HEK293 (cell line): ENCODE results near the gene CERKL.

ENCODE experiments used
- CTCF ChIA-PET: fragments of 350-600 bp; formaldehyde crosslinking; extraction: SDS; loops from one replicate; lab custom pipeline; 2021; ENCODE audit warnings: antibody characterized with exemption; lab: Yijun Ruan, JAX
- POLR2A ChIA-PET: fragments of 300-600 bp; formaldehyde crosslinking; extraction: SDS; loops from one replicate; lab custom pipeline; 2020; ENCODE audit warnings: antibody characterized with exemption, inconsistent platforms; lab: Yijun Ruan, JAX
- H3K27ac ChIP-seq: fragments of 200-500 bp; sonication (Bioruptor generic); 2 replicates; pipeline ENCODE4 v1.5.1; 2014; ENCODE audit warnings: low read depth, low read length, control low read depth, inconsistent platforms; ENCODE audit errors: extremely low read depth
- H3K36me3 ChIP-seq, 2 experiments: fragments of 200-500 bp in 1 of 2; sonication (Bioruptor generic) in 1 of 2; 1 replicate in 1 of 2; 2 replicates in 1 of 2; pipeline ENCODE4 v1.5.1; 2014 to 2017; ENCODE audit warnings: inconsistent platforms in 2 of 2, low read length in 2 of 2; ENCODE audit not compliant: control insufficient read depth in 2 of 2, insufficient read depth in 1 of 2
- H3K4me1 ChIP-seq: fragments of 200-500 bp; sonication (Bioruptor generic); 2 replicates; pipeline ENCODE4 v1.5.1; 2014; ENCODE audit warnings: mild to moderate bottlenecking, low read length, inconsistent platforms; ENCODE audit not compliant: control insufficient read depth, insufficient read depth
- H3K4me3 ChIP-seq: 2 replicates; pipeline ENCODE4 v1.5.1; 2011; ENCODE audit warnings: low read depth, mild to moderate bottlenecking, control low read depth, low read length, moderate library complexity
- H3K9me3 ChIP-seq: fragments of 200-500 bp; sonication (Bioruptor generic); 2 replicates; pipeline ENCODE4 v1.5.1; 2014; ENCODE audit warnings: low read depth, low read length, inconsistent platforms; ENCODE audit not compliant: control insufficient read depth, insufficient read depth
- FEZF1 ChIP-seq: fragments of 450-650 bp; formaldehyde crosslinking; IDR thresholded peaks from 2 replicates; pipeline ENCODE4 v1.5.1; 2016; ENCODE audit warnings: missing biosample characterization, missing genetic modification characterization
- MZF1 ChIP-seq: fragments of 450-650 bp; formaldehyde crosslinking; IDR thresholded peaks from 2 replicates; pipeline ENCODE4 v1.5.1; 2017; ENCODE audit warnings: missing biosample characterization, missing genetic modification characterization, borderline replicate concordance
- ZBTB20 ChIP-seq: fragments of 450-650 bp; formaldehyde crosslinking; IDR thresholded peaks from 2 replicates; pipeline ENCODE4 v1.5.1; 2016; ENCODE audit warnings: missing biosample characterization, missing genetic modification characterization
- ZFP41 ChIP-seq: fragments of 450-650 bp; formaldehyde crosslinking; IDR thresholded peaks from 2 replicates; pipeline ENCODE4 v1.5.1; 2016; ENCODE audit warnings: missing biosample characterization, missing genetic modification characterization, borderline replicate concordance
- ZNF416 ChIP-seq: fragments of 450-650 bp; formaldehyde crosslinking; IDR thresholded peaks from 2 replicates; pipeline ENCODE4 v1.5.1; 2016; ENCODE audit warnings: missing biosample characterization, missing genetic modification characterization
- ZNF48 ChIP-seq: fragments of 450-650 bp; formaldehyde crosslinking; IDR thresholded peaks from 2 replicates; pipeline ENCODE4 v1.5.1; 2016; ENCODE audit warnings: missing biosample characterization, missing genetic modification characterization
- ZNF530 ChIP-seq: fragments of 450-650 bp; formaldehyde crosslinking; IDR thresholded peaks from 2 replicates; pipeline ENCODE4 v1.5.1; 2016; ENCODE audit warnings: low read depth, missing biosample characterization, missing genetic modification characterization
- ZNF768 ChIP-seq: fragments of 450-650 bp; formaldehyde crosslinking; IDR thresholded peaks from 2 replicates; pipeline ENCODE4 v1.5.1; 2018; ENCODE audit warnings: missing biosample characterization, mild to moderate bottlenecking, missing genetic modification characterization
- TF ChIP-seq, protein P1 (sequence below): fragments of 450-650 bp; formaldehyde crosslinking; IDR thresholded peaks from 2 replicates; pipeline ENCODE4 v1.5.1; 2016; ENCODE audit warnings: missing biosample characterization, missing genetic modification characterization
- TF ChIP-seq, protein P2 (sequence below): fragments of 450-650 bp; formaldehyde crosslinking; IDR thresholded peaks from 2 replicates; pipeline ENCODE4 v1.5.1; 2016; ENCODE audit warnings: missing biosample characterization, missing genetic modification characterization
- TF ChIP-seq, protein P3 (sequence below): fragments of 450-650 bp; formaldehyde crosslinking; IDR thresholded peaks from 2 replicates; pipeline ENCODE4 v1.5.1; 2016; ENCODE audit warnings: missing biosample characterization, missing genetic modification characterization
- TF ChIP-seq, protein P4 (sequence below): fragments of 450-650 bp; formaldehyde crosslinking; IDR thresholded peaks from 2 replicates; pipeline ENCODE4 v1.5.1; 2016; ENCODE audit warnings: missing biosample characterization, missing genetic modification characterization

The CERKL gene

DNA sequence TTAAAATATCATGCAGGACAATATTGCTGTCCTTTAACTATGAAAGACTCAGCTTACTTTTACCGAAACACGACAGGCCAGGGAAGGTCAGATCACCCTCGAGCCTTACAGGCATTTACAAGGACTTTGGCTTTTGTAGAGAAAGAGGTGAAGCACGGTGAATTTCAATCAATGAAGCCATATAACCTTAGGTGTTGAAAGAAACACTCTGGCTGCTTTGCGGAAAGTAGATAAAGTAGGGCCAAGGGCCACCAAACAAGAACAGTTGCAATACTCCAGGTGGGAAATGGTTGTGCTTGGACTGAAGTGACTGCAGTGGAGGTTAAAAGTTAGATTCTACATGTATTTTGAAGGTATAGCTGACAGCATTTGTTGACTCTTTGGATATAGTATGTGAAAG, 80.5 kb downstream of the CERKL start (continued):
- TF ChIP-seq, protein P1, sequence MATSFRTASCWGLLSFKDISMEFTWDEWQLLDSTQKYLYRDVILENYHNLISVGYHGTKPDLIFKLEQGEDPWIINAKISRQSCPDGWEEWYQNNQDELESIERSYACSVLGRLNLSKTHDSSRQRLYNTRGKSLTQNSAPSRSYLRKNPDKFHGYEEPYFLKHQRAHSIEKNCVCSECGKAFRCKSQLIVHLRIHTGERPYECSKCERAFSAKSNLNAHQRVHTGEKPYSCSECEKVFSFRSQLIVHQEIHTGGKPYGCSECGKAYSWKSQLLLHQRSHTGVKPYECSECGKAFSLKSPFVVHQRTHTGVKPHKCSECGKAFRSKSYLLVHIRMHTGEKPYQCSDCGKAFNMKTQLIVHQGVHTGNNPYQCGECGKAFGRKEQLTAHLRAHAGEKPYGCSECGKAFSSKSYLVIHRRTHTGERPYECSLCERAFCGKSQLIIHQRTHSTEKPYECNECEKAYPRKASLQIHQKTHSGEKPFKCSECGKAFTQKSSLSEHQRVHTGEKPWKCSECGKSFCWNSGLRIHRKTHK (tag by site-specific recombination) = no peak
- TF ChIP-seq FEZF1 (tag by site-specific recombination) (no peak), ZNF768 (tag by site-specific recombination) (no peak), ZFP41 (tag by site-specific recombination) (no peak)

DNA sequence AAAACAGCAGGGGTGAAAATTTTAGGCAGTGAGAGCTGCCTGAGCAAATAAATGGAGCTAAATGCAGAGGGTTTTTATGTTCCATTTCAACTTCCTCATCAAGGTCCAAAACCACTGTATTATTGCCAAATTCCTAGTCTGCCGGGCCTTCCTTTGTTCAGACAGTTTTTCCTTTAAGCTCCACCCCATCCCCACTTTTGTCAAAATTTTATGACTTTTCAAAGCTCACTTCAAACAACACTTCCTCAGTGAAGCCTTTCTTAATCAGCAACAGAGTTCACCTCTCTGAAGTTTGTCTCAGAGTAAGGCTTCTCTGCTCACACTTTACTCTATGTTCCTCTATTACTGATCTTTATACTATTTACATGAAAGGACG, 81.3 kb downstream of the CERKL start:
- TF ChIP-seq, protein P2, sequence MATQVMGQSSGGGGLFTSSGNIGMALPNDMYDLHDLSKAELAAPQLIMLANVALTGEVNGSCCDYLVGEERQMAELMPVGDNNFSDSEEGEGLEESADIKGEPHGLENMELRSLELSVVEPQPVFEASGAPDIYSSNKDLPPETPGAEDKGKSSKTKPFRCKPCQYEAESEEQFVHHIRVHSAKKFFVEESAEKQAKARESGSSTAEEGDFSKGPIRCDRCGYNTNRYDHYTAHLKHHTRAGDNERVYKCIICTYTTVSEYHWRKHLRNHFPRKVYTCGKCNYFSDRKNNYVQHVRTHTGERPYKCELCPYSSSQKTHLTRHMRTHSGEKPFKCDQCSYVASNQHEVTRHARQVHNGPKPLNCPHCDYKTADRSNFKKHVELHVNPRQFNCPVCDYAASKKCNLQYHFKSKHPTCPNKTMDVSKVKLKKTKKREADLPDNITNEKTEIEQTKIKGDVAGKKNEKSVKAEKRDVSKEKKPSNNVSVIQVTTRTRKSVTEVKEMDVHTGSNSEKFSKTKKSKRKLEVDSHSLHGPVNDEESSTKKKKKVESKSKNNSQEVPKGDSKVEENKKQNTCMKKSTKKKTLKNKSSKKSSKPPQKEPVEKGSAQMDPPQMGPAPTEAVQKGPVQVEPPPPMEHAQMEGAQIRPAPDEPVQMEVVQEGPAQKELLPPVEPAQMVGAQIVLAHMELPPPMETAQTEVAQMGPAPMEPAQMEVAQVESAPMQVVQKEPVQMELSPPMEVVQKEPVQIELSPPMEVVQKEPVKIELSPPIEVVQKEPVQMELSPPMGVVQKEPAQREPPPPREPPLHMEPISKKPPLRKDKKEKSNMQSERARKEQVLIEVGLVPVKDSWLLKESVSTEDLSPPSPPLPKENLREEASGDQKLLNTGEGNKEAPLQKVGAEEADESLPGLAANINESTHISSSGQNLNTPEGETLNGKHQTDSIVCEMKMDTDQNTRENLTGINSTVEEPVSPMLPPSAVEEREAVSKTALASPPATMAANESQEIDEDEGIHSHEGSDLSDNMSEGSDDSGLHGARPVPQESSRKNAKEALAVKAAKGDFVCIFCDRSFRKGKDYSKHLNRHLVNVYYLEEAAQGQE (tag by site-specific recombination) = no peak
- no peak for TF ChIP-seq ZBTB20
- TF ChIP-seq ZNF48 (tag by site-specific recombination) = no peak
- no peak for TF ChIP-seq MZF1 (tag by site-specific recombination)
- TF ChIP-seq ZNF530 (tag by site-specific recombination) = no peak
- TF ChIP-seq, all 188 proteins: peak for 0
- ChIA-PET POLR2A (no interaction called here), CTCF (interaction anchor here (0.9 to 2.5 kb wide), 2 partner anchors 11 to 140 kb away, joined by 3 to 13 read pairs; no protein-coding TSS in a partner anchor)
- Histone ChIP-seq H3K36me3 (no peaks in the 10 kb centered on the region), H3K4me3 (no peak overlapping the region), H3K4me1 (peaks cover 14% of the 10 kb centered on the region), H3K27ac (no peak overlapping the region; the same call in 1 of the 2 replicates), H3K9me3 (no peaks in the 10 kb centered on the region)

DNA sequence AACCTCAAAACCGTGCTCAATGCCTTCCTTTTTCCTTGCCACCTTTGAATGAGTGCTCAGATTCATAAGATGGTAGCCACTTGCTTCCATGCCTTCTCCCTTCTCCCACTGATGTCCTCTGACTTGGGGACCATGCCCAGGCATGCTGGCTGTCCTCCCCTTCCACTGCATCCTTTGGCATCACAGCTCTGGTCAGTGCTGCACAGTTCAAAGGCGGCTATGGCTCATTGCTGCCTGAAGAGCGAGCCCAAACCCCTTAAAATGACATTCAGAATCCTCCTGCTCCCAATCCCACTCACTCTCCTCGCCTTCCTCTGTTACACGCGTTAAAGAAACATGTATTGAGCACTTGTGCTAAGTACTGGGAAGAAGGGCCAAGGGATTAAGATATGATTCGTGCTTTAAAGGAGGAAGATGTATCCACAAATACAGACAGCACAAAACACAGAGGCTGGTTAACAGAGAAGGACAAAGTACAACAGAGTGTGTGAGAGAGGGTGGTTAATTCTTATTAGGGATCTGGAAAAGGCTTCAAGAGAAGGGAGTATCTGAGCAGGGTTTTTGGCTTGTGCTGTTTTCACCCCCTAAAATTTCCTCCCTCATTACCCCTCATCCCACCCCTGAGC, 81.8 kb downstream of the CERKL start:
- peaks cover 14% of the 10 kb centered on the region for H3K4me1 ChIP-seq
- TF ChIP-seq ZNF416 (tag by site-specific recombination) = no peak
- TF ChIP-seq, protein P3, sequence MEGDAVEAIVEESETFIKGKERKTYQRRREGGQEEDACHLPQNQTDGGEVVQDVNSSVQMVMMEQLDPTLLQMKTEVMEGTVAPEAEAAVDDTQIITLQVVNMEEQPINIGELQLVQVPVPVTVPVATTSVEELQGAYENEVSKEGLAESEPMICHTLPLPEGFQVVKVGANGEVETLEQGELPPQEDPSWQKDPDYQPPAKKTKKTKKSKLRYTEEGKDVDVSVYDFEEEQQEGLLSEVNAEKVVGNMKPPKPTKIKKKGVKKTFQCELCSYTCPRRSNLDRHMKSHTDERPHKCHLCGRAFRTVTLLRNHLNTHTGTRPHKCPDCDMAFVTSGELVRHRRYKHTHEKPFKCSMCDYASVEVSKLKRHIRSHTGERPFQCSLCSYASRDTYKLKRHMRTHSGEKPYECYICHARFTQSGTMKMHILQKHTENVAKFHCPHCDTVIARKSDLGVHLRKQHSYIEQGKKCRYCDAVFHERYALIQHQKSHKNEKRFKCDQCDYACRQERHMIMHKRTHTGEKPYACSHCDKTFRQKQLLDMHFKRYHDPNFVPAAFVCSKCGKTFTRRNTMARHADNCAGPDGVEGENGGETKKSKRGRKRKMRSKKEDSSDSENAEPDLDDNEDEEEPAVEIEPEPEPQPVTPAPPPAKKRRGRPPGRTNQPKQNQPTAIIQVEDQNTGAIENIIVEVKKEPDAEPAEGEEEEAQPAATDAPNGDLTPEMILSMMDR (tag by site-specific recombination) = 0 out of 2 replicates have a peak, but pooled peaks have one; percentile 26
- TF ChIP-seq ZNF768 (tag by site-specific recombination) = no peak
- TF ChIP-seq, protein P4, sequence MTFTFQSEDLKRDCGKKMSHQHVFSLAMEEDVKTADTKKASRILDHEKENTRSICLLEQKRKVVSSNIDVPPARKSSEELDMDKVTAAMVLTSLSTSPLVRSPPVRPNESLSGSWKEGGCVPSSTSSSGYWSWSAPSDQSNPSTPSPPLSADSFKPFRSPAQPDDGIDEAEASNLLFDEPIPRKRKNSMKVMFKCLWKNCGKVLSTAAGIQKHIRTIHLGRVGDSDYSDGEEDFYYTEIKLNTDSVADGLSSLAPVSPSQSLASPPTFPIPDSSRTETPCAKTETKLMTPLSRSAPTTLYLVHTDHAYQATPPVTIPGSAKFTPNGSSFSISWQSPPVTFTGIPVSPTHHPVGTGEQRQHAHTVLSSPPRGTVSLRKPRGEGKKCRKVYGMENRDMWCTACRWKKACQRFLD = no peak
- TF ChIP-seq, all 188 proteins: peak for 1
- Histone ChIP-seq H3K27ac (peak overlapping the region; percentile 2; the same call in 1 of the 2 replicates), H3K9me3 (no peaks in the 10 kb centered on the region), H3K36me3 (no peaks in the 10 kb centered on the region), H3K4me3 (no peak overlapping the region)
- CTCF ChIA-PET = interaction anchor here (0.9 to 2.5 kb wide), 2 partner anchors 12 to 141 kb away, joined by 3 to 13 read pairs; no protein-coding TSS in a partner anchor
- POLR2A ChIA-PET = no interaction called here
